Lower leg skin (tissue), 4 donors: ENCODE data around the gene IGSF8. TPM values are rescaled to one million over a fixed set of nuclear protein-coding genes. Genes with fewer than 3 reads are reported as not detected.

Source experiments
- DNase-seq, 2 donors: peaks; one replicate each; pipeline ENCODE4 v3.0.0-alpha.2; 2019; ENCODE audit warnings: low spot score in 2 of 2
- H3K4me3 ChIP-seq: fragments of 200-600 bp; sonication (generic); 2 replicates; pipeline ENCODE4 v1.5.1; 2017; ENCODE audit warnings: mild to moderate bottlenecking, low read depth; ENCODE audit not compliant: poor library complexity, severe bottlenecking
- POLR2A ChIP-seq, 2 donors: fragments of 450-650 bp; IDR thresholded peaks; one replicate each; pipeline ENCODE4 v1.6.1; 2016 to 2017; ENCODE audit warnings: antibody characterized with exemption in 2 of 2, mild to moderate bottlenecking in 1 of 2, moderate library complexity in 1 of 2
- WGBS, 2 donors: methylation state at CpG; one replicate each; pipeline ENCODE4 v1.1.5; 2018; 5-methylcytosine and 5-hydroxymethylcytosine counted together
- intact Hi-C: fragments of 100-400 bp; cut with DNase I; formaldehyde crosslinking; loops from one replicate; pipeline ENCODE4 v1.15.0; 2023; ENCODE audit warnings: low total_unique reads
- total RNA-seq, 4 donors: library from RNA; depleted of rRNA; stranded (reverse); fragments of >200 nt; gene quantifications; one replicate each; pipeline ENCODE4 v1.1.0, GENCODE V29; 2016
- TF ChIP-seq, protein P1 (sequence below), 3 donors: fragments of 450-650 bp; IDR thresholded peaks; one replicate each; pipeline ENCODE4 v1.5.1; 2016; ENCODE audit warnings: antibody characterized with exemption in 3 of 3, mild to moderate bottlenecking in 3 of 3, moderate library complexity in 2 of 3

IGSF8 gene
- total RNA-seq, 4 donors from 2014 or later, result 44.5 to 74.5 (median 54.9) TPM

DNA sequence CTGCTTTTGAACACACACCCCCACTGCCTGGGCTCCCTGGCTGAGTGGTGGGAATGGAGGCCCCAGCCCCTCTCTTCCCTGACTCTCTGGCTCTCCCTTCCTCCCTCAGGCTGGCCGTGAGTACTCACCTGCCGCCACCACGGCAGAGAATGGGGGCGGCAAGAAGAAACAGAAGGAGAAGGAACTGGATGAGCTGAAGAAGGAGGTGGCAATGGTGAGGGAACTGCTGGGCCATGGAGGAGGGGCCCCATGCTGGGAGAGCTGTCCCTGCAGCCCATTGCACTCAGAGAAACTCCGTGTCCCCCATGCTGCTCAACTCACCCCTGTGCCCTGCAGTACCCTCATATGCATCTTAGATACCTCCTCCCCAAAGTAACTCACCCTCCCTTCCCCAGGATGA is 22.4 kb upstream of the IGSF8 start:
- 87 to 92% methylated on average over 5 of the region's 5 CpGs for WGBS, 2 donors
- intact Hi-C loops, result no loop called here
- TF ChIP-seq, protein P1, sequence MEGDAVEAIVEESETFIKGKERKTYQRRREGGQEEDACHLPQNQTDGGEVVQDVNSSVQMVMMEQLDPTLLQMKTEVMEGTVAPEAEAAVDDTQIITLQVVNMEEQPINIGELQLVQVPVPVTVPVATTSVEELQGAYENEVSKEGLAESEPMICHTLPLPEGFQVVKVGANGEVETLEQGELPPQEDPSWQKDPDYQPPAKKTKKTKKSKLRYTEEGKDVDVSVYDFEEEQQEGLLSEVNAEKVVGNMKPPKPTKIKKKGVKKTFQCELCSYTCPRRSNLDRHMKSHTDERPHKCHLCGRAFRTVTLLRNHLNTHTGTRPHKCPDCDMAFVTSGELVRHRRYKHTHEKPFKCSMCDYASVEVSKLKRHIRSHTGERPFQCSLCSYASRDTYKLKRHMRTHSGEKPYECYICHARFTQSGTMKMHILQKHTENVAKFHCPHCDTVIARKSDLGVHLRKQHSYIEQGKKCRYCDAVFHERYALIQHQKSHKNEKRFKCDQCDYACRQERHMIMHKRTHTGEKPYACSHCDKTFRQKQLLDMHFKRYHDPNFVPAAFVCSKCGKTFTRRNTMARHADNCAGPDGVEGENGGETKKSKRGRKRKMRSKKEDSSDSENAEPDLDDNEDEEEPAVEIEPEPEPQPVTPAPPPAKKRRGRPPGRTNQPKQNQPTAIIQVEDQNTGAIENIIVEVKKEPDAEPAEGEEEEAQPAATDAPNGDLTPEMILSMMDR (IDR thresholded peaks at IDR 0.05), result no peak
- no peak for TF ChIP-seq POLR2A (IDR thresholded peaks at IDR 0.05)
- H3K4me3 ChIP-seq, result no peak overlapping the region
- DNase-seq, result no peak

DNA sequence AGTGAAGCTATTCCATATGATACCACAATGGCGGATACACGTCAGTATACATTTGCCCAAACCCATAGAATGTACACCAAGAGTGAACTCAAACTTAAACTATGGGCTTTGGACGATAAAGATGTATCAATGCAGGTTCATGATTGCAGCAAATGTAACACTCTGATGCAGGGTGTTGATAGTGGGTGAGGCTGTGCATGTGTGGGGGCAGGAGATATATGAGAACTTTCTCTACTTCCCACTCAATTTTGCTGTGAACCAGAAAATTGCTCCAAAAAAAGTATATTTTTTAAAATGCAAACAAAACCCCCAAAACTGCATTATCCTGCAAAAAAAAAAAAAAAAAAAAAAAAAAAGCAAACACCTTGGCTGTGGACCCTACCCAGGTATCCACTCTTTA is 20.5 kb upstream of the IGSF8 start:
- no peak for DNase-seq
- WGBS, 2 donors, result 77 to 92% methylated on average over 3 of the region's 3 CpGs
- H3K4me3 ChIP-seq, result no peak overlapping the region
- no peak for TF ChIP-seq POLR2A (IDR thresholded peaks at IDR 0.05)
- TF ChIP-seq, protein P1 (IDR thresholded peaks at IDR 0.05), result no peak
- intact Hi-C loops, result no loop called here

DNA sequence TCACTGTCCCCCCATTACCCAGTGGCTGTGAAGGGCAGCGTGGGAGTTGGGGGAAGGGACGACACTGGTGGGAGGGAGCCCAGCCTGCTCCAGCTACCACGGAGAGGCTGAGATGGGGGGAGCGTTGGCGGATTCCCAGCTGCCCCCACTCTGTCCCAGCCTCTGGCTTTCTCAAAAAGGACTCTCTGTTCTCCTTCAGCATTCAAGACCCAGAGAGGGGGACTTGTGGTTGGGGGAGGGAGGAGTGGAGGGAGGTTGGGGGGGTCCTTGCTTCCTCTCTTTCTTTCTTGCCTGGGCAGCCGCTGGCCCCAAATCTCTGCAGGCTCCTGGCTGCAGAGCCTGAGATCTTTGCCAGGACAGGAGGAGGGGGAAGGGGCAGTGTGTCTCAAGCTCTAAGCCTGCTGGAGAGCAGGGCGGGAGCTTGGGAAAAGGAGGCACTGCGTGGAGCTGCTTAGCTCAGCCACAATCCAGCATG is 19.3 kb upstream of the IGSF8 start:
- intact Hi-C loops, result no loop called here
- DNase-seq, result no peak
- WGBS, 2 donors, result 27 to 30% methylated on average over 6 to 8 of the region's 8 CpGs
- TF ChIP-seq, protein P1 (IDR thresholded peaks at IDR 0.05), result no peak
- TF ChIP-seq POLR2A (IDR thresholded peaks at IDR 0.05), result no peak
- no peak overlapping the region for H3K4me3 ChIP-seq

DNA sequence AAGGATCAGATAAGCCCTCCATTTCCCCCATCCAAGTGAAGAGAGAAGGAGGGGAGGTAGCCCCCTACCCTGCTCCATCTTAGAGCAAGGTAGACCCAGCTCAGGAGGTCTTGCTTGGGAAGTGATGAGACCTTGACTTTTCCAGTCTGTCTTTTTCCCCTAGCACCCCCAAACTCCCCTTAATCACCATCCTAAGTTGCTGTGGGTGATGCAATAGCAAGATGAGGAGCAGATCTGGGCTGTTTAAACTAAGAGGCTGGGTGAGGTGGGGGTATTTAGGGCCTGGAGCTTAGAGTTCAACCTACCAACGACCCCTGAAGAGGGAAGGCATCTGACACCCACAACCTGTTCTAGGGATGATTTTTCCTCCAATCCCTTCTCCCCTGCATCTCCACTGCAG is 18.9 kb upstream of the IGSF8 start:
- DNase-seq, result no peak
- H3K4me3 ChIP-seq, result no peak overlapping the region
- TF ChIP-seq, protein P1 (IDR thresholded peaks at IDR 0.05), result no peak
- no peak for TF ChIP-seq POLR2A (IDR thresholded peaks at IDR 0.05)
- intact Hi-C loops, result no loop called here
- 22 to 27% methylated on average over 1 of the region's 1 CpG for WGBS, 2 donors

DNA sequence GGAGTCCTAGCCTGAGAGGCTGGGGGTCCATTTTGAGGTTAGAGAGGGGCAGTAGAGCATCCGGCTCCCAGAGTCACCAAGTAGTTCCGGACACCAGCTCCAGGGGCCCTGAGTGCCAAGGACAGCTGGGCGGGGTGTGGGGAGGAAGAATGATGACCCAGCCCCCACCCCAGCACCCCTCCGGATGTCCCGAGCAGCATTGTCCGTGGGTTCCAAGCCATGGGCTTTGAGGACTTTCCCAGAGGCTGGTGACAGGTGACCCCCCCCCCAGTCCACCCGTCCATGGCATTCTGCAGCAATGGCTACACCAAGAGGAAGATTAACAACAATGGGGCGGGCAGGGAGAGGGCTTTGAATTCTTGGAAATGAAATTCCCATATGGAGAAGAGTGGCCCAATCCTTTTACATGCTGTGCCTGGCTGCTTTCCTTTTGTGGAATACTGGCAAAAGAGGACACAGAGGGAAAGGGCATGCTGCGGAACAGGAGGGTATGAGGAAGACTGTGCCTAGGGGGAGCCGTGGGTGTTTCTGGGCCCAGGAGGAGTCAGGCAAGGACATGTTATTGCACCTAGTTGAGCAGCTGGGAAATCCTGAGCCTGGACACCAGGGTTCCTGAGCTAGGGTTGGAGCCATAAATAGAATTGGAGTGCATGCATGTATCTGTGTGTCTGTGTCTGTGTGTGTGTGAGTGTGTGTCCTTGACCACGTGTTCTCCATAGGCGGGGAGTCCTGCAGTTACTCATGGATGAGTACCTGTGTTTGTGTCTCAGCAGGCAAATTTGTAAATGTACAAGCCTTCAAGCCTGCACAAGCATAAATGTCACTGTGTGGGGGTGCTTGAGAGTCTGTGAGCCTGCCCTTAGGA is 18.1 kb upstream of the IGSF8 start:
- no peak for DNase-seq
- H3K4me3 ChIP-seq, result no peak overlapping the region
- TF ChIP-seq, protein P1 (IDR thresholded peaks at IDR 0.05), result no peak
- no peak for TF ChIP-seq POLR2A (IDR thresholded peaks at IDR 0.05)
- intact Hi-C loops, result no loop called here
- 54% methylated on average over 12 of the region's 12 CpGs for WGBS, 2 donors
